ENCODE results near the gene GPRIN1. TPM values are rescaled to one million over a fixed set of nuclear protein-coding genes. Genes with fewer than 3 reads are reported as not detected.

Gene GPRIN1
- total and polyA plus RNA-seq, 2 of the 4 experiments (the other 2 are of a cell fraction) = 3.0 to 4.7 TPM

DNA sequence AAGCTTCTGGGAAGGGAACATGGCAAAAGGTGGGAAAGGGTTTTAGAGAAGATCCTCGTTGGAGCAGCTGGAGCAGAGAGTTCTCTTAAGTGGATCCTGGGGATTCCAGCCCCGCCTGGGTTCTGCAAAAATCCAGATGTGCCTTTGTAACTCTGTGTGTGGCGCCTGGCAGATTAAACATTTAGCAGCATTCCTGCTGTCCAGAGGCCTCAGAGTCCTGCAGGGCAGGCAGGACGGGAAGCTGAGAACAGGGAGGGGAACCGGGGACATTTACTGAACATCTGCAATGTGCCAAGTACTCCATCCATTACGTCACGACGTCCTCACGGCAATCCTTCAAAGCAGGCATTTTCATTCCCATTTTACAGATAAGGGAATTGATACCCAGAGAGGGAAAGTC lies 26.5 kb upstream of the GPRIN1 start:
- no peak overlapping the region for H2BK15ac ChIP-seq (ENCODE audit: low read depth, low read length)
- no peak overlapping the region for H2AK9ac ChIP-seq (replicated peaks; ENCODE audit: low read depth, low read length, poor library complexity)
- no peak overlapping the region for H3K14ac ChIP-seq (replicated peaks; ENCODE audit: low read depth, low read length)
- no peak overlapping the region for H3K4me2 ChIP-seq (ENCODE audit: low read depth, low read length)
- BruUV-seq (replicated peaks) = no TSS peak
- no peak for DNase-seq
- no peaks in the 10 kb centered on the region for H3K36me3 ChIP-seq (ENCODE audit: control insufficient read depth, insufficient read depth, low read length)
- peak overlapping the region; percentile 24 for H2AFZ ChIP-seq (replicated peaks; ENCODE audit: low read length, poor library complexity)
- no peak overlapping the region for H3K4me3 ChIP-seq (ENCODE audit: insufficient read depth, low read depth, low read length)
- H3K18ac ChIP-seq (ENCODE audit: low read depth, low read length) = no peak overlapping the region
- no peak overlapping the region for H2BK120ac ChIP-seq (ENCODE audit: low read depth, low read length)
- CTCF ChIA-PET = interaction anchor here (0.6 to 0.8 kb wide), 2 partner anchors 24 to 312 kb away, joined by 3 to 5 read pairs; no protein-coding TSS in a partner anchor
- intact Hi-C loops (cut with micrococcal nuclease) (no loop called here), dilution Hi-C loops (cut with HindIII; ENCODE audit: low sequenced_read_pairs, unreplicated experiment) (no loop called here), in situ Hi-C loops (cut with MboI; ENCODE audit: low sequenced_read_pairs) (no loop called here)
- ATAC-seq (ENCODE audit: low read depth) = peak; percentile 63
- H3K79me1 ChIP-seq (ENCODE audit: low read depth in 1 of 2, low read length in 2 of 2) = no peaks in the 10 kb centered on the region
- no peaks in the 10 kb centered on the region for H4K20me1 ChIP-seq (ENCODE audit: insufficient read depth, low read length)
- POLR2A ChIA-PET (ENCODE audit: unreplicated experiment) = no interaction called here
- H3K23ac ChIP-seq (ENCODE audit: low read depth, low read length) = no peak overlapping the region
- no peaks in the 10 kb centered on the region; the same call in 1 of the 2 replicates for H3K4me1 ChIP-seq (ENCODE audit: control insufficient read depth, insufficient read depth, low read length)
- peaks cover 5% of the 10 kb centered on the region for H3K9me3 ChIP-seq (ENCODE audit: control insufficient read depth, insufficient read depth, low read length)
- no peak overlapping the region for H4K8ac ChIP-seq (ENCODE audit: low read depth in 2 of 2, low read length in 2 of 2)
- no peak overlapping the region for H4K5ac ChIP-seq (ENCODE audit: low read depth, low read length)
- no peak overlapping the region for H3K4ac ChIP-seq (ENCODE audit: low read depth, low read length)
- no peaks in the 10 kb centered on the region for H3K9me1 ChIP-seq (ENCODE audit: insufficient read depth, low read length)
- no peak overlapping the region for H4K91ac ChIP-seq (ENCODE audit: insufficient read depth, low read depth, low read length)
- H2BK5ac ChIP-seq (ENCODE audit: low read depth, low read length, poor library complexity, severe bottlenecking) = no peak overlapping the region
- H3K27me3 ChIP-seq (ENCODE audit: control insufficient read depth, insufficient read depth, low read length) = peaks cover 70% of the 10 kb centered on the region
- H3K27ac ChIP-seq (ENCODE audit: insufficient read depth, low read length) = no peak overlapping the region
- no peak for TF ChIP-seq POLR2A (IDR thresholded peaks at IDR 0.05; ENCODE audit: low read depth, low read length)
- no peak for TF ChIP-seq MXI1 (IDR thresholded peaks at IDR 0.05; ENCODE audit: borderline replicate concordance, low read depth, low read length)
- TF ChIP-seq BHLHE40 (IDR thresholded peaks at IDR 0.05; ENCODE audit: low read depth, low read length) = no peak
- TF ChIP-seq SMC3 (IDR thresholded peaks at IDR 0.05; ENCODE audit: low read depth, low read length) = no peak
- TF ChIP-seq MAZ (IDR thresholded peaks at IDR 0.05; ENCODE audit: borderline replicate concordance, low read depth, low read length) = no peak
- no peak for TF ChIP-seq RAD21 (IDR thresholded peaks at IDR 0.05; ENCODE audit: low read length)
- no peak overlapping the region for H2AK5ac ChIP-seq (ENCODE audit: low read depth, low read length)
- no peak overlapping the region for H3K9ac ChIP-seq (ENCODE audit: low read depth, low read length)
- no peak overlapping the region for H3K56ac ChIP-seq (ENCODE audit: extremely low read depth, insufficient read depth, low read length)
- H2BK20ac ChIP-seq (ENCODE audit: low read depth, low read length) = no peak overlapping the region
- WGBS, 2 experiments (ENCODE audit: extremely low coverage in 2 of 2, insufficient read length in 1 of 2) = 7% methylated on average over 5 of the region's 9 CpGs; no CpG with 5 or more reads in 1 of the 2 experiments

Measured in IMR-90 (cell line).